Upper lobe of left lung (tissue), 4 donors: ENCODE data around the gene MMP8.

Source experiments
- CTCF ChIP-seq, 6 experiments: fragments of 450-650 bp in 4 of 6; fragments of 200-600 bp in 2 of 6; sonication (generic) in 2 of 6; IDR thresholded peaks; one replicate each; pipeline ENCODE4 v1.5.1; 2016 to 2019; ENCODE audit warnings: antibody characterized with exemption in 6 of 6
- POLR2A ChIP-seq, 4 donors: fragments of 450-650 bp; IDR thresholded peaks; one replicate each; pipeline ENCODE4 v1.5.1; 2016 to 2017; ENCODE audit warnings: antibody characterized with exemption in 4 of 4, mild to moderate bottlenecking in 2 of 4
- POLR2AphosphoS5 ChIP-seq, 2 donors: sonication (generic); formaldehyde crosslinking; IDR thresholded peaks; one replicate each; pipeline ENCODE4 v1.5.1; 2017; ENCODE audit warnings: antibody characterized with exemption in 2 of 2

- TF ChIP-seq POLR2AphosphoS5 (IDR thresholded peaks at IDR 0.05) = no peak
- TF ChIP-seq CTCF (IDR thresholded peaks at IDR 0.05) = no peak
- no peak for TF ChIP-seq POLR2A (IDR thresholded peaks at IDR 0.05)
Measured at GRCh38 chr11:102729849-102730815, 5.4 kb upstream of the MMP8 start.
